Stimulated activated CD8-positive, alpha-beta memory T cell treated with anti-CD3 and anti-CD28 coated beads, Interleukin-12 subunit alpha, Interleukin-12 subunit beta, amount 100 ng/mL, for 4 hours (primary cell): Measurements from ENCODE around the gene GBP3.
"Not testable (repeated sequence)": the region's sequence is repeated elsewhere in the genome, so short reads cannot be mapped to it uniquely, and the experiment has no call there.

ENCODE experiments used
- DNase-seq: peaks from one replicate; pipeline ENCODE4 v3.0.0-alpha.2; 2020; ENCODE audit warnings: low read depth

GBP3 gene, protein sequence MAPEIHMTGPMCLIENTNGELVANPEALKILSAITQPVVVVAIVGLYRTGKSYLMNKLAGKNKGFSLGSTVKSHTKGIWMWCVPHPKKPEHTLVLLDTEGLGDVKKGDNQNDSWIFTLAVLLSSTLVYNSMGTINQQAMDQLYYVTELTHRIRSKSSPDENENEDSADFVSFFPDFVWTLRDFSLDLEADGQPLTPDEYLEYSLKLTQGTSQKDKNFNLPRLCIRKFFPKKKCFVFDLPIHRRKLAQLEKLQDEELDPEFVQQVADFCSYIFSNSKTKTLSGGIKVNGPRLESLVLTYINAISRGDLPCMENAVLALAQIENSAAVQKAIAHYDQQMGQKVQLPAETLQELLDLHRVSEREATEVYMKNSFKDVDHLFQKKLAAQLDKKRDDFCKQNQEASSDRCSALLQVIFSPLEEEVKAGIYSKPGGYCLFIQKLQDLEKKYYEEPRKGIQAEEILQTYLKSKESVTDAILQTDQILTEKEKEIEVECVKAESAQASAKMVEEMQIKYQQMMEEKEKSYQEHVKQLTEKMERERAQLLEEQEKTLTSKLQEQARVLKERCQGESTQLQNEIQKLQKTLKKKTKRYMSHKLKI

DNA sequence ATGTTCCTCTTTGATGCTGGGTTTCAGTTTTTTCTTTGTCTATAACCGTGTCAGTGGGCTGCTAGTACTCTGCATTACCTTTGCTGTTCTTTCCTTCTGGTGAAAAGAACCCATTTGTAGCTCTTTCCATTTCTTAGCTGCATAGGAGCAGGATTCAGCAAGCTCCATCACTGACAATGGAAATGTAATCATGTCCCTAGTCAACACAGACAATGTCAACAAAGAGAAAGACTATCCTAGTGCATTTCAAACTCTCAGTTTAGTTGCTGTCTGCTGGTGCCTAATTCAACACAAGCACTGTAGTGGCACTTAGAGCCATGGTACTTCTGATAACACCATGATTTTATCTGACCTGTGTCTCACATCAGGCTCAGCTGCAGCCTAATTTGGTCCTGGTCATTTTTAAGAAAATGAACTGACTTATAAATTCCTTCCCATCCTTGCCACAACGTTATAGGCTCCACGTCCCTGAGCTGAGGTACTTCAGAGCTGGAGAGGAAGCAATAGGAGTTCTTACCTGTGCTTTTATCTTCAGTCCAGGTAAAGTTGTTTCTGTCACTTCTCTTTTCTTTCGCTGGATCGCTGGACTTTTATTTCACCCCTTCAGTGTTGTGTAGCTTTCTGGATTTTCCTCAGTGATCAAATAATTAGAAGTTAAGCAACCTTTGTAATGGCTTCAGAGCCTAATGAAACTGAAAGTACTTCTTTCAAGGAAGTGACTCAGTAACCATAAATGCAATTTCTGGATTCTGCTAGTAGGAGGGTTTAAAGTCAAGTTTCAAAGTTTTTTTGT lies at the start of gene GBP3:
GBP3 (minus strand) TSS at position 700 of the 793 bp plus-strand sequence. CDS start 2,145 bp downstream, outside the sequence.
- no peak for DNase-seq

DNA sequence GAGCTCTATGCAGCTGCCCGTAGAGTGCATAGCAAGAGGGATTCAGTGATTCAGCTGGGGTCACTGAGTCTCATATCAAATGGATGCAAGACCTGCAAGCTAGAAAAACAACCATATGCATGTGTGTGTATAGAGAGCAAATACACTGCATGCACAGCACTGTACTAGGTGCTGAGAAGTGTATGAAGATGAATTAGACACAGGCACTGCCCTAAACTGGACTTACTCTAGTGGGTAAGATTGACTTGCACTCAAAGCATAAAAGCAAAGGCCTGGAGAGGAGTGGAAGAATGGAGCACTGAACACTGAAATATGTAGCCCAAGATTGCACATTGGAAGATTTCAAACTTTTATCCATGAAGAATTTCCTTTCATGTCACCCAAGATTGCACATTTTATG lies 47.8 kb upstream of the GBP3 start:
- no peak for DNase-seq

DNA sequence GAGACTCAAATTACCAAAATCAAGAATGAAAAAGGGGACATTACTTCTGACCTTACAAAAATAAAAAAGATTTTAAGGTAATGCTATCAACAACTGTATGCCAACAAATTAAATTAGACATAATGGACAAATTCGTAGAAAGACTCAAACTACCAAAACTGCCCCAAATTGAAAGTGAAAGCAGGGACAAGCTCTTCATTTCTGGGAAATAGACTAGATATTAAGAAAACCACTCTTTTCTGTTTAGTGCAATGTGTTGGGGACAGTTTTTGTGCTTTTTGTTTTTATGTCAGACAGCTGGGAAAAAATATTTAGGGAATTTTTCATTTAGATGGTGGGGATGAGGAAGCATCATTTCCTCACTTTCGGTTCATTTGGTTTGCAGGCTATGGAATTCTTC lies 47.3 kb upstream of the GBP3 start:
- no peak for DNase-seq

DNA sequence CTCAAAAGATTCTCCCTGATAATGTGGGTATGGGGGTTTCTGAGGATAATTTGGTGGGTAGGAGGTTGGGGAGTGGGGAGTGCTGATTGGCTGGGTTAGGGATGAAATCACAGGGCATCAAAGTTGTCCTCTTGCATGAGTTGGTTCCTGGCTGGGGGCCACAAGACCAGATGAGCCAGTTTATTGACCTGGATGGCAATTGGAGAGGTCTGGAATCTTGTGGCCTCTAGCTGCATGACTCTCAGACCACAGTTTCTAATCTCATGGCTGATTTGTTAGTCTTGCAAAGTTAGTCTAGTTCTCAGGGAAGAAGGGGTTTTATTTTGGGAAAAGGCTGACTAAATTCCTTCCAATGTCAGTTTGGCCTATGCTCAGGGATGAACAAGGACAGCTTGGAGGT lies 45.6 kb upstream of the GBP3 start:
- DNase-seq: no peak

DNA sequence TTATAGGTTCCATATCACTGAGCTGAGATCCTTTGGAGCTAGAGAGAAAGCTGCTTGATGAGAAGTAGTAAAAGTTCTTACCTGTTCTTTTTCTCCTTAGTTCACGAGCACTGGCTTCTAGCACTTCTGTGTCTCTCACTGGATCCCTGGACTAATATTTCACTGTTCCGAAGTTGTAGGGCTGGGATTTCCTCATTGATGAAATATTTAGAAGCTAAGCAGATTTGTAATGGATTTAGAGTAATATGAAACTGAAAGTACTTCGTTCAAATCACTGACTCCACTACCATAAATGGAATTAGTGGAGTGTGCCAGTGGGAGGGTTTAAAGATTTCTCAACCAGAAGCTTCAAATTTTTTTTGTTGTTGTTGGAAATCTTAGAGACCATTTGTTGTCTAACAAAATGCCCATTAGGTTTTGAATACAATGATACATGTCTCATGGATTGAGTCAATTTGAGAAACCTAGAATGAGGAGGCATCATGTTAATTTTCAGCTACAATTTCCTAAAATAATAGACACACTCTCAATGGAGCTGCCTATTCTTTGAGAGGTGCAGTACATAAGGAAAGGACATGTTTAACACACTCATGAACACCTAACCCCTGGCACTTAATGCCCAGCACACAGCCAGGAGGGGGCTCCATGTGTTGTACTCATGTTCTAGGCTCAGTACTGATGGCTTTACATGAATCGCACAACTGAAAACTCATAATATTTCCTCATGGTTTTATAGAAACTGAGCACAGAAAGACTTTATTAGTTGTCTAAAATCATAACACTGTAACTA lies 42.6 kb upstream of the GBP3 start, which contains the start of gene GBP1:
GBP1 (minus strand) TSS at position 130 of the 790 bp plus-strand sequence. CDS start 1,974 bp downstream, outside the sequence.
- DNase-seq: no peak

DNA sequence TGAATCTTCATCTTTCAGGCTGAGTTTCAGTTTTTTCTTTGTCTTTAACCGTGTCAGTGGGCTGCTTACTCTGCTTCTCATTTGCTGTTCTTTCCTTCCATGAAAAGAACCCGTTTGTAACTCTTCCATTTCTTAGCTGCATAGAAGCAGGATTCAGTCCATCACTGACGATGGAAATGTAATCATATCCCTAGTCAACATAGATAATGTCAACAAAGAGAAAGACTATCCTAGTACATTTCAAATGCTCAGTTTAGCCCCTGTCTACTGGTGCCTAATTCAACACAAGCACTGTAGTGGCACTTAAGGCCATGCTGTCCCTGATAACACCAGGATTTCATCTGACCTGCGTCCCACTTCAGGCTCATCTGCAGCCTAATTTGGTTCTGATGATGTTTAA lies 42.0 kb upstream of the GBP3 start:
- DNase-seq: no peak

DNA sequence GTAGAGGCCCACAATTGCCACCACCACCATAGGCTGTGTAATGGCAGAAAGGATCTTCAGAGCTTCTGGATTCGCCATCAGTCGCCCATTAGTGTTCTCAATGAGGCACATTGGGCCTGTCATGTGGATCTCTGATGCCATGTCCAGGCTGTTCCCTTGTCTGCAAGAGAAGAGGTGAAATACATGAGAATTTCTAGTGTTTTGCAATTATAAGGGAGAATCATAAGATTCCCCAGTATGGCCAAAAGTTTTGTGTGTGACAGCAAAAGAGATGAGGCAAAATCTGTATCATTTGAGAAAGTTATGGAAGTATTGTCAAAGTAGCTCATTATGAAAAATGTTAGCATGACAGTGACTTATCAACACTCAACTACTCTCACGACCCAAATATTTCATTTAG lies 40.4 kb upstream of the GBP3 start:
- DNase-seq: no peak

DNA sequence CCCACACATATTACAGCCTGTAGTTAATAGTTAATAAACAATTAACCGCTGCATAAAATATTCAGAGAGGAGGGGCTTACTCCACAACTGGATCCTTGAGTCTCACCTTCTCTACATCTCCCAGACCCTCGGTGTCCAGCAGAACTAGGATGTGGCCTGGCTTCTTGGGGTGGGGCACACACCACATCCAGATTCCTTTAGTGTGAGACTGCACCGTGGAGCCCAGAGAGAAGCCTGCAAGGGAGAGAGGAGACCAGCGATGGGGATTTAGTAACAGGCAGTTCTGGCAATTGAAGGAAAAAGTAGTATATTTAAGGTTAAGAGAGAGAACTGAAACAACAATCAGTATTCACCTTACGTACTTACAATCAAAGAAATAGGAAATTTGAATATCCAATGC lies 37.4 kb upstream of the GBP3 start:
- no peak for DNase-seq

DNA sequence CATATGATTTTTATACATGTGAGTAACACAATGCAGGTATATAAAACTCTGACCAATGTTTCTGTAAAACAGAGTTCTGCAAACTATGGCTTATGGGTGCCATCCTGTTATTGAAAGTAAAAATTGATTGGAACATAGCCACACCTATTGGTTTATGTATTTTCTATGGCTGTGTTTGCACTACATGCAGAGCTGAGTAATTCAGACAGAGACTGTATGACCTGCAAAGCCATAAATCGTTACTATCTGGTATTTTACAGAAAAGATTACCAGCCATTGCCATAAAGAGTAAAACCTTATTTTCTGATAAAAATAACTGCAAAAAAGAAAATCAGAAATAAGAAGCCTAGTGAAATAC lies 29.3 kb upstream of the GBP3 start:
- no peak for DNase-seq

DNA sequence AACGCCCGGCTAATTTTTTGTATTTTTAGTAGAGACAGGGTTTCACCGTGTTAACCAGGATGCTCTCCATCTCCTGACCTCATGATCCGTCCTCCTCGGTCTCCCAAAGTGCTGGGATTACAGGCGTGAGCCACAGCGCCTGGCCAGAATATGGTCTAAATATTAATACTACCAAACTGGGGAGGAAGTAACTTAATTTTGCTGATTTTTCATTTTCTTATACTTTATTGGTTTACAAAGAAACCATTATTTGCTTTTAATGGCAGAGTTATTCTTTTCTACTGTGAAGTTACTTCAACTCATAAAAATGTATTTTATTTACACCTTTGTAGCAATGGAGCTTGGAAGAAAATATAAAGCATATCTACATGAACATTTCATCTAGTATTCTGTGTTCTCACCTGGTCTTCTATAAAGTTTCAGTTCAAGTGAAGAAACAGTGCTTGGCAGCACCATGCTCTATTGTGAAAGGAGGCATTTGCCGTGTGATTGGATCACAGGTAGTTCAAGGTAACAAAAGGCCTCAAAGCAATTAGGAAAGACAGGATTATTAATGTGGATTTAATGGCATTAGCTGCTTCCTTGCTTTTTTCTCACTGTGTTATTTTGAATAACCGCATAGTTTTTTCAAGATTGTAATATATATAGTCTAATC lies 28.8 kb upstream of the GBP3 start:
- DNase-seq: no peak

DNA sequence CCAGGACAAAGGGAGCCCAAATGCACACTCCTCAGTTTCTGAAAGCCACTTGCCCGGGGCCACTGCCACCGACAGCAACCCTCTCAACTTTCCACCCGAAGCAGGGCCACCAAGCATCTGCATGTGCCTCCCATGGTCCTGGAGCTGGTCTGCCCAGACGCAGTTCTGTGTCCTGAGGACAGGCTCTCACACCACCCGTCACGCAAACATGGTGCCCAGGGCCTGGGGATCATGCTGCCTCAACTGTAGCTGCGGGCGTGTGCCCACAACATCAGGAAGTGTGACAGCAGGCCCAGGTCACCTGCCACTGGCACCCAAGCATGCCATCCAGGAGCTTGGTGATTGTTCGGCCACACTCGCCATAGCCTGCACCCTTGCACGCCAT lies 28.0 kb upstream of the GBP3 start:
- no peak for DNase-seq

DNA sequence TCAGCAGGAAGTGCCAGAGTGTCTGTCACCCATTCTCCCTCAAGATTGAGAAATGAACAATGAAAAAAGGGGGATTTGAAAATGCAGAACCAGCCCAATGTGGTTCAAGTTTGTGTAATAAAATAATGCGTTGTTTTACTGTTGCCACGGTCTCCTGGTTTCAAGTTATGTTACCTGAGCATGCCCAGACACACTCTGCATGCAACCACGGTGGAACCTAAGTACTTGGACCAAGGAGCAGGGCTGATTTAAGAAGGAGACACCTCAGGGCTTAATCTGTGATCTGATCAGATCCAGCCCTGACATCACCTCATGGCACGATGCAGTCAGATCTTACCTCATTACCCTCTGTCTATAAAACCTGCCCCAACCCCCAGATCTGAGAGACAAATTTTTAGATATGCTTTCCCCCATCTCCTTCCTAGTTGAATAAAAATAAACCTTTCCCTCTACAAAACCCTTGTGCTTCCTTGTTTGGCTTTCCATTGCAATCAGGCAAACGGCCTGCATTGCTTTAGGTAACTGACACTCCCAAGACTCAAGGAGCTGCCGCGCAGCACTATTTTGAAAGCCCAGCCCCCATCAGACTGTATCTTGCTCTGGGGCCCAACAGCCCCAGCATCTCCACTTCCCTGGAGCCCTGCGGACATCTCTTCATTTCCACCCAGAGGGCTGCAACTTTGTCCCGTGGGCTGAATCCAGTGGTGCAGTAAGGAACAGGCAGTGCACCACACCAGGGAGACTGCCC lies 27.4 kb upstream of the GBP3 start:
- not testable (repeated sequence) for DNase-seq

DNA sequence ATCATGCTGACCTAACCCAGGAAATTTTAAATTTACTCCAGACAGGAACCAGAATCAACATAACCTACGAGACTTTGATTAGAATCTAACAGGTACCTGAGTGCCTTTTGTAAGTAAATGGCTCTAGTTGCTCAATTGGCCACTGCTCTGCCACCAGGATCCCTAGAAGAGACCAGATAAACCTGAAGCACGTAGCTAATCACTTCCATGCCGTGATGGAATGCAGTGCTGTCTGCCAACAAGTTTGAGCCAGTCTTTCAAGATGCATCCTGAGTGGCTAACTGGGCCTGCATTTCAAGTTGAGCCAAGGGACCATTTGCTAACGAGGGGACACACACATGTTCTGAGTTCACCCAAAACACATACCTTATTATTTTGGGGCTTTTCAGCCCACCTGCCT lies 26.5 kb upstream of the GBP3 start:
- DNase-seq: not testable (repeated sequence)

DNA sequence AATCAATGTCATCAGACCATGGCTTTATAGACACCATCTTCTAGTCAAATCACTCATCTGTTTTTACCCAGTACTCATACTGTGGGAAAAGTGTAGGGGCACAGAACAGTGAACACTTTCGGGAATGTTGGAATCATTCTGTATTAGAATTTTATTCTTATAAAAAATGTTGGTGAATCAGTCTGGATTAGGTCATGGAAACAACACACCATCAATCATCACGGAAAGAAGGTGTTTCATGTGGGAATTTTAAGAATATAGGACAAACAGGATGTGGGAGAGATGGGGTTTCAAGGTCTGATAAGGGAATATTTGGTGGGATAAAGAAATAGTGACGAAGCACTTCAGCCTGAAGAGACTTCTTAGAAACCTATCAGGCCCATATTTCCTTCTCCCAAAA lies 25.1 kb upstream of the GBP3 start:
- DNase-seq: no peak

DNA sequence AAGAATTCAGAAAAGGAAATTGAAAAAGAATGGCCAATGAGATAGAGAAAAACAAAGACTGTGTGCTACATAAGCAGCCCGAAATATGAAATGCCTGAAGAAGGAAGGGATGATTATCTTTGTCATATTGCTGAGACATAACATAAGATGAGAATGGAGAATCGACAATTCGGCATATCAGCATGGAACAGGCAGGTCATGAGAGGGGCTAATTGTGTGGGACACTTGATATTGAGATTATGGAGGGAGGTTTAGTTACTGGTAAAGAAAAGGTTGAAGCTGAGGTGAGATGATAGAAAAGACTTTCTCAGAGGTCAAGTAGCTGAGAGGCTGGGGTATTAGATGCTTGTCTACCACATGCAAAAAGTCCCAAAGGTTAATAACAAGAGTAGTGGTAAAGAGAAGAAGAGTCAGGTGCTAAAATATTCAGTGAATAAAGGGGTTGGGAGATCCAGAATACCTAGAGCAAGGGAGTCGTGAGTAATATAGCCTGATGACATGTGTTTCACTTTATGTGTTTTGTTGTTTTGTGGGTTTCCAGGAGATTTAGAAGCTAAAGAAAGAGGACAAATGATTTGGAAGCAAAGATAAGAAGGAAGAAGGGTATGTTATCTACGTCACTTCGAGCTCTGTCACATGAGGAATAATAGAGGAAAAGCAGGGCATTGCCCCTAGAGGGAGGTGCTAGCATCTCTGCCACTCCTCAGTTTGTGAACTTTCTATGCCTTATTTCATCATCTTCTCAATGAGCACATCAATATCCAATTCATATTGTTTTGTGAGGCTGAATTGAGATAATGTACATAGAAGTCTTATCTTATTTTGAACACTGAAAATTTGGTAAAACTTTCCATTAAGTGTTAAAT lies 23.9 kb upstream of the GBP3 start:
- not testable (repeated sequence) for DNase-seq

DNA sequence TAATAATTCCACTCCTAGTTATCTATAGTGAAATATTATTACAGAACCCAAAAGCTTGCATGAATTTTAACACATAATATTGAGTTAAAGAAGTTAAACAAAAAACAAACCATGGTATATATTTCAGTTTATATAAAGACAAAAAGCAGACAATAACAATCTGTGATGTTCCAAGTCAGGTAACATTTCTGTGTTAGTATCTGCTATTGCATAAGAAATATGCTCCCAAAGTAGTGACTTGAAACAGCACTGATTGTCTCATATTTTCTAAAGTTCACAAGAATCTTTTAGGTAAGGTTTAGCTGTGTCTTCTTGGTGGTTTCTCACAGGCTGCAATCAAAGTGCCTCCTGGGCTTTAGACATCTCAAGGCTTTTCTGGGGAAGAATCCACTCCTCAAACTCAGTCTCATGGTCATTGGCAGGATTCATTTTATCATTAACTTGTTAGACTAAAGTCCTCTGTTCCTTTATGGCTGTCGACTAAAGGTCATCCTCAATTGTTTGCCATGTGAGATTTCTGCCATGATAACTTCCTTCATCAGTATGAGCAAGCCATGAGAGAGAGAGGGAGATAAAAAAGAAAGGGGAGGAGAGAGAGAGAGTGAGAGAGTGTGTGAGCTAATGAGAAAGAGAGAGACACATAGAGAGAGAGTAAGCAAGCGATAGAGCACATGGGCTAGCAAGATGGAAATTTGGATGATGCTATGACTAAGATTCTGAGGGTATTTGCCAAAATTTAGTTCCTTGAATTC lies 22.5 kb upstream of the GBP3 start:
- DNase-seq: no peak

DNA sequence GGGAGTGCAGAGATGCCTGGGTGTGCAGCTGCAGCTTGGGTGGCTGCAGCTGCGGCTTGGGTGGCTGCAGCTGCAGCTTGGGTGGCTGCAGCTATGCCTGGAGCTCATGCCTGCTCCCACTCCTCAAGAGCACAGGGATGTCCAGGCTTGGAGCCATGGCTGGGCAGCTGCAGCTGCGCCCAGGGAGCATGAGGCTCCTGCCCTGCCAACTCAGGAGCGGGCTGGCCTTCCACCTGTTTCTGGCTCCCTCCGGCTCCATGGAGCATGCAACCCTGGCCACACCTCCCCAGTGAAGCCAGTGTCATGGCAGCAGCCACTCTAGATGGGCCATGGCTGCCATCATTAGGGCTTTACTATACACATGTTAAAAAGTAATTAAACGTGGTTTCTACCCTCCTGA lies 21.3 kb upstream of the GBP3 start:
- DNase-seq: no peak

DNA sequence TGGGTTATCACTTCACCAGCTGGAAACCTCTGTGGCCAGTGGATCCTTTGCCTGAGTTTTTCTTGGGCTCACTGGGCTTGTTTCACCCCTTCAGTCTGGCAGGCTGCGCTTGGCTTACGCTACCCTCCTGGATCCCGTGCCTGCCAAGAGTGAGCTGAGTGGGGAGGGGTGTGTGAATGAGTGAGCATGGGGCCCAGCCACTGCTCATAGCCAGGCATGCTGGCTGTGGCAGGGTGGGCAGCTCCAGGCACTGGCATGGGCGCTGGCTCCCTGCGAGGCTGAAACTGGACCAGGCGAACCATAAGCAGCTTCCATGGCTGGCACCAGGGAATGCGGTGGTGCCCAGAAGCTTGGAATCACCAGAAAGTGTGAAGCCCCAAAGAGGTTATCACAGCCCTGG lies 19.8 kb upstream of the GBP3 start:
- DNase-seq: no peak

DNA sequence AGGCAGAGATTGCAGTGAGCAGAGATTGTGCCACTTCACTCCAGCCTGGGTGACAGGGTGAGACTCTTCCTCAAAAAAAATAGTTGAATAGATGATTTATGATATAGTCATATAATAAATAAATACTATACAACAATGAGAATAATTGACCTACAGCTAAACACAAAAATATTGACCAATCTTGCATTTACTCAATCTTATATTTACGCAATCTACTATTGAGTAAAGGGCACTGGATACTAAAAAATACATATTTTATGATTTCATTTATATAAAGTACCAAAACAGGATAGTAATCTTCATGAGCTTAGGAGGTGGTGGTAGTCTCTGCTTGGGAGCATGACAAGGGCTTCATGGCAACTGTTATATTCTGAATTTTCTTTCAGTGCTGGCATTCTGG lies 19.1 kb upstream of the GBP3 start:
- no peak for DNase-seq
